Loucy (cell line): ENCODE measurements around the gene SLC9A5.
A peak's percentile ranks its signal among the peaks of the same experiment; 100 is the strongest.

Experiments used
- H2AFZ ChIP-seq: fragments of 200-600 bp; sonication (generic); 2 replicates; pipeline ENCODE4 v1.6.0; 2016; ENCODE audit warnings: antibody characterized with exemption, mild to moderate bottlenecking, low read length, moderate library complexity
- H3F3A ChIP-seq: fragments of 200-600 bp; 2 replicates; pipeline ENCODE4 v1.6.0; 2016; ENCODE audit warnings: antibody characterized with exemption, low read depth, mild to moderate bottlenecking
- H3K27me3 ChIP-seq: fragments of 200-600 bp; sonication (generic); 2 replicates; pipeline ENCODE4 v1.6.1; 2014; ENCODE audit warnings: low read length, mild to moderate bottlenecking; ENCODE audit not compliant: insufficient read depth, poor library complexity, severe bottlenecking
- H3K36me3 ChIP-seq: fragments of 200-600 bp; sonication (generic); 2 replicates; pipeline ENCODE4 v1.6.1; 2016; ENCODE audit warnings: low read length; ENCODE audit not compliant: insufficient read depth
- H3K4me1 ChIP-seq: fragments of 200-600 bp; sonication (generic); 2 replicates; pipeline ENCODE4 v1.5.1; 2014; ENCODE audit warnings: low read length, mild to moderate bottlenecking; ENCODE audit not compliant: insufficient read depth, poor library complexity, severe bottlenecking
- H3K4me2 ChIP-seq: fragments of 200-600 bp; sonication (generic); 2 replicates; pipeline ENCODE4 v1.6.0; 2014; ENCODE audit warnings: antibody characterized with exemption, low read length, low read depth, mild to moderate bottlenecking; ENCODE audit not compliant: poor library complexity, severe bottlenecking
- H3K4me3 ChIP-seq: fragments of 200-600 bp; sonication (generic); 2 replicates; pipeline ENCODE4 v1.5.1; 2014; ENCODE audit warnings: low read length, mild to moderate bottlenecking, mixed read lengths; ENCODE audit not compliant: poor library complexity, severe bottlenecking
- H3K79me2 ChIP-seq: fragments of 200-600 bp; sonication (generic); 2 replicates; pipeline ENCODE4 v1.6.1; 2014; ENCODE audit warnings: low read length; ENCODE audit not compliant: insufficient read depth
- H3K9ac ChIP-seq: fragments of 200-600 bp; sonication (generic); 2 replicates; pipeline ENCODE4 v1.6.0; 2014; ENCODE audit warnings: mild to moderate bottlenecking, low read depth, low read length, moderate library complexity; ENCODE audit not compliant: poor library complexity, severe bottlenecking
- H3K9me2 ChIP-seq: fragments of 200-600 bp; sonication (generic); replicated peaks from 2 replicates; pipeline ENCODE4 v1.6.1; 2016; ENCODE audit warnings: low read depth, low read length, mixed read lengths
- H3K9me3 ChIP-seq: fragments of 200-600 bp; sonication (generic); 2 replicates; pipeline ENCODE4 v1.6.1; 2014; ENCODE audit warnings: mild to moderate bottlenecking, antibody characterized with exemption, low read length, low read depth; ENCODE audit not compliant: insufficient read depth
- H4K20me1 ChIP-seq: fragments of 200-600 bp; sonication (generic); 2 replicates; pipeline ENCODE4 v1.6.0; 2014; ENCODE audit warnings: antibody characterized with exemption, low read length, mild to moderate bottlenecking; ENCODE audit not compliant: insufficient read depth, poor library complexity, severe bottlenecking
- CTCF ChIP-seq: fragments of 200-600 bp; sonication (generic); conservative IDR thresholded peaks from 2 replicates; pipeline ENCODE4 v1.5.1; 2014; ENCODE audit warnings: mild to moderate bottlenecking, antibody characterized with exemption, low read length
- EZH2phosphoT487 ChIP-seq: fragments of 200-600 bp; IDR thresholded peaks from 2 replicates; pipeline ENCODE4 v1.6.1; 2018; ENCODE audit warnings: antibody characterized with exemption, mild to moderate bottlenecking, moderate library complexity, borderline replicate concordance

SLC9A5 gene

GRCh38 chr16:67302970-67303369 lies 54.2 kb downstream of the SLC9A5 start:
- H3K9me2 ChIP-seq, result no peaks in the 10 kb centered on the region
- TF ChIP-seq EZH2phosphoT487, result no peak
- no peak for TF ChIP-seq CTCF
- no peaks in the 10 kb centered on the region for H3K9me3 ChIP-seq
- no peaks in the 10 kb centered on the region for H3K36me3 ChIP-seq
- no peak overlapping the region for H3K9ac ChIP-seq
- H2AFZ ChIP-seq, result no peak overlapping the region
- H4K20me1 ChIP-seq, result no peaks in the 10 kb centered on the region
- no peak overlapping the region for H3K4me2 ChIP-seq
- no peaks in the 10 kb centered on the region for H3F3A ChIP-seq
- H3K27me3 ChIP-seq, result no peaks in the 10 kb centered on the region
- no peaks in the 10 kb centered on the region for H3K4me1 ChIP-seq
- no peak overlapping the region for H3K4me3 ChIP-seq
- H3K79me2 ChIP-seq, result no peaks in the 10 kb centered on the region

- H3K9me3 ChIP-seq, result no peaks in the 10 kb centered on the region
- no peaks in the 10 kb centered on the region for H3K27me3 ChIP-seq
- no peaks in the 10 kb centered on the region for H3K79me2 ChIP-seq
- H3K36me3 ChIP-seq, result no peaks in the 10 kb centered on the region
- no peak overlapping the region for H2AFZ ChIP-seq
- no peak overlapping the region for H3K4me2 ChIP-seq
- H3K4me1 ChIP-seq, result no peaks in the 10 kb centered on the region
- no peaks in the 10 kb centered on the region for H4K20me1 ChIP-seq
- H3K9me2 ChIP-seq, result no peaks in the 10 kb centered on the region
- H3F3A ChIP-seq, result no peaks in the 10 kb centered on the region
- H3K4me3 ChIP-seq, result no peak overlapping the region
- TF ChIP-seq CTCF, result no peak
- TF ChIP-seq EZH2phosphoT487, result no peak
- no peak overlapping the region for H3K9ac ChIP-seq
Observed at GRCh38 chr16:67304020-67304419, 55.2 kb downstream of the SLC9A5 start.

- H3F3A ChIP-seq, result no peaks in the 10 kb centered on the region
Observed at GRCh38 chr16:67305216-67306071, 56.7 kb downstream of the SLC9A5 start.

More at GRCh38 chr16:67305216-67306071, 56.7 kb downstream of the SLC9A5 start:
- Histone ChIP-seq H3K9me2 (no peaks in the 10 kb centered on the region), H3K79me2 (no peaks in the 10 kb centered on the region), H4K20me1 (no peaks in the 10 kb centered on the region), H3K36me3 (no peaks in the 10 kb centered on the region), H3K4me3 (no peak overlapping the region), H3K27me3 (no peaks in the 10 kb centered on the region), H2AFZ (no peak overlapping the region), H3K4me1 (no peaks in the 10 kb centered on the region), H3K4me2 (no peak overlapping the region), H3K9me3 (no peaks in the 10 kb centered on the region), H3K9ac (no peak overlapping the region)
- TF ChIP-seq CTCF (peak; percentile 33; the same call in 1 of the 2 replicates), EZH2phosphoT487 (no peak)
